ENCODE data around the gene OS9.
"Not testable (repeated sequence)": the region's sequence is repeated elsewhere in the genome, so short reads cannot be mapped to it uniquely, and the experiment has no call there.

The OS9 gene

DNA sequence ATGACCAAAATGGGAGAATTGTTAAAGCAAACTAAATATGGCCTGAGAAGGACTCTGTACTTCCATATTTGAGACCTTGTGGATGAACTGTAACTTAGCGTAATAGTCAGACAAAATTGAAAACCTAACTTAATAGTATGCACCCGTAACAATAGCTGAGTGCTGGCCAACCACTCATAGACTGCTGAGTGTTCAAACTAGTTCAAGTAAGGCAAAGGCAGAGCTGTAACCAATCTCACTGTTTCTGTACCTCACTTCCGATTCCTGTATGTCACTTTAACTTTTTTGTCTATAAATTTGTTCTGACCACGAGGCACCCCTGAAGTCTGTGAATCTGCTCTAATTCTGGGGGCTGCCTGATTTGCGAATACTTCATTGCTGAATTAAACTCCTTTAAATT lies 27.0 kb upstream of the OS9 start:
- H3K36me3 ChIP-seq (ENCODE audit: control insufficient read depth, insufficient read depth, low read length) = no peaks in the 10 kb centered on the region
- no peak overlapping the region for H3K4me3 ChIP-seq (ENCODE audit: low read depth, low read length)
- H3K9me3 ChIP-seq (ENCODE audit: control insufficient read depth, insufficient read depth, low read depth, low read length) = peaks cover 36% of the 10 kb centered on the region
- no peaks in the 10 kb centered on the region for H3K4me1 ChIP-seq (ENCODE audit: control insufficient read depth, insufficient read depth, low read length)
- no peak overlapping the region for H3K27ac ChIP-seq (ENCODE audit: low read depth, low read length)
- no peaks in the 10 kb centered on the region for H3K27me3 ChIP-seq (ENCODE audit: control insufficient read depth, insufficient read depth, low read length)
- no peak overlapping the region for H3K9ac ChIP-seq (ENCODE audit: low read length)

DNA sequence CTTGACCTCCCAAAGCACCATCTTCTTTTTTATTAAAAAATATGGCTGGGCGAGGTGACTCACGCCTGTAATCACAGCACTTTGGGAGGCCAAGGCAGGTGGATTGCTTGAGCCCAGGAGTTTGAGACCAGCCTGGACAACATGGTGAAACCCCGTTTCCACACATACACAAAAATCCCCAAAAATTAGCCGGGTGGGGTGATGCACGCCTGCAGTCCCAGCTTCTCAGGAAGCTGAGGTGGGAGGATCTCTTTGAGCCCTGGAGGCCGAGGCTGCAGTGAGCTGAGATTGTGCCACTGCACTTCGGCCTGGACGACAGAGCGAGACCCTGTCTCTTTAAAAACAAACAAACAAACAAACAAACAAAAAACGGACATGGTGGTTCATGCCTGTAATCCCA lies 24.2 kb upstream of the OS9 start:
- not testable (repeated sequence) for H3K4me3 ChIP-seq (ENCODE audit: low read depth, low read length); H3K27me3 ChIP-seq (ENCODE audit: control insufficient read depth, insufficient read depth, low read length); H3K27ac ChIP-seq (ENCODE audit: low read depth, low read length); H3K36me3 ChIP-seq (ENCODE audit: control insufficient read depth, insufficient read depth, low read length); H3K9ac ChIP-seq (ENCODE audit: low read length); H3K4me1 ChIP-seq (ENCODE audit: control insufficient read depth, insufficient read depth, low read length)
- peaks cover 20% of the 10 kb centered on the region for H3K9me3 ChIP-seq (ENCODE audit: control insufficient read depth, insufficient read depth, low read depth, low read length)

DNA sequence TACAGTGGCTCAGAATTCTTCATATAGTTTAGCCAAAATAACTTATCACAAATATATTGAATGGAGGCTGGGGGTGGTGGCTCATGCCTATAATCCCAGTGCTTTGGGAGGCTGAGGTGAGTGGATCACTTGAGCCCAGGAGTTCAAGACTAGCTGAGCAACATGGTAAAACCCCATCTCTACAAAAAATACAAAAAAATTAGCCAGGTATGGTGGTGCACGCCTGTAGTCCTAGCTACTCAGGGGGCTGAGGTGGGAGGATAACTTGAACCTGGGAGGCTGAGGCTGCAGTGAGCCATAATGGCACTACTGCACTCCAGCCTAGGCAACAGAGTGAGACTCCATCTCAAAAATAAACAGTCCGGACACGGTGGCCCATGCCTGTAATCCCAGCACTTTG lies 22.1 kb upstream of the OS9 start:
- not testable (repeated sequence) for H3K9ac ChIP-seq (ENCODE audit: low read length); H3K4me1 ChIP-seq (ENCODE audit: control insufficient read depth, insufficient read depth, low read length); H3K9me3 ChIP-seq (ENCODE audit: control insufficient read depth, insufficient read depth, low read depth, low read length); H3K4me3 ChIP-seq (ENCODE audit: low read depth, low read length); H3K27ac ChIP-seq (ENCODE audit: low read depth, low read length); H3K27me3 ChIP-seq (ENCODE audit: control insufficient read depth, insufficient read depth, low read length); H3K36me3 ChIP-seq (ENCODE audit: control insufficient read depth, insufficient read depth, low read length)

DNA sequence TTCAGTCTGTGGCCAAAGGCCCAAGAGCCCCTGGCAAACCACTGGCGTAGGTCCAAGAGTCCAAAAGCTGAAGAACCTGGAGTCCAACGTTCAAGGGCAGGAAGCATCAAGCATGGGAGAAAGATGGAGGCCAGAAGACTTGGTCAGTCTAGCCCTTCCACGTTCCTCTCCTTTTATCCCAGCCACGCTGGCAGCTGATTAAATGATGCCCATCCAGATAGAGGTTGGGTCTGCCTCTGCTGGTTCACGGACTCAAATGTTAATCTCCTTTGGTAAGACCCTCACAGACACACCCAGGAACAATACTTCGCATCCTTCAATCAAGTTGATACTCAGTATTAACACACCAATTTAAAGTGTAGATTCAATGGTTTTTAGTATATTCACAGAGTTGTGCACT lies 21.1 kb upstream of the OS9 start:
- Histone ChIP-seq H3K4me1 (ENCODE audit: control insufficient read depth, insufficient read depth, low read length) (no peaks in the 10 kb centered on the region), H3K27me3 (ENCODE audit: control insufficient read depth, insufficient read depth, low read length) (no peaks in the 10 kb centered on the region; the same call in 1 of the 2 replicates), H3K9ac (ENCODE audit: low read length) (no peak overlapping the region), H3K36me3 (ENCODE audit: control insufficient read depth, insufficient read depth, low read length) (no peaks in the 10 kb centered on the region), H3K27ac (ENCODE audit: low read depth, low read length) (no peak overlapping the region), H3K4me3 (ENCODE audit: low read depth, low read length) (no peak overlapping the region), H3K9me3 (ENCODE audit: control insufficient read depth, insufficient read depth, low read depth, low read length) (peaks cover 4% of the 10 kb centered on the region; the same call in 1 of the 2 replicates)

DNA sequence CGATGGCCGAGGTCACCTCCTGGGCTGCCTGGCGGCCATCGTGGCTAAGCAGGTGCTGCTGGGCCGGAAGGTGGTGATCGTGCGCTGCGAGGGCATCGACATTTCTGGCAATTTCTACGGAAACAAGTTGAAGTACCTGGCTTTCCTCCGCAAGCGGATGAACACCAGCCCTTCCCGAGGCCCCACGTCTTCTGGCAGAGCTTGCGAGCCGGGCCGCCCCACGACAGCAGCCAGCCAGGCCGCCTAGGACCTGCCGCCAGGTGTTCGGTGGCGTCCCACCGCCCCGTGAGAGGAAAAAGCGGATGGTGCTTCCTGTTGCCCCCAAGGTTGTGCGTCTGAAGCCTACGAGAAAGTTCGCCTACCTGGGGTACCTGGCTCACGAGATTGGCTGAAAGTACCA lies 19.2 kb upstream of the OS9 start:
- Histone ChIP-seq H3K4me1 (ENCODE audit: control insufficient read depth, insufficient read depth, low read length) (no peaks in the 10 kb centered on the region), H3K27me3 (ENCODE audit: control insufficient read depth, insufficient read depth, low read length) (no peaks in the 10 kb centered on the region; the same call in 1 of the 2 replicates), H3K9me3 (ENCODE audit: control insufficient read depth, insufficient read depth, low read depth, low read length) (no peaks in the 10 kb centered on the region), H3K27ac (ENCODE audit: low read depth, low read length) (no peak overlapping the region), H3K9ac (ENCODE audit: low read length) (no peak overlapping the region), H3K36me3 (ENCODE audit: control insufficient read depth, insufficient read depth, low read length) (no peaks in the 10 kb centered on the region), H3K4me3 (ENCODE audit: low read depth, low read length) (no peak overlapping the region)

DNA sequence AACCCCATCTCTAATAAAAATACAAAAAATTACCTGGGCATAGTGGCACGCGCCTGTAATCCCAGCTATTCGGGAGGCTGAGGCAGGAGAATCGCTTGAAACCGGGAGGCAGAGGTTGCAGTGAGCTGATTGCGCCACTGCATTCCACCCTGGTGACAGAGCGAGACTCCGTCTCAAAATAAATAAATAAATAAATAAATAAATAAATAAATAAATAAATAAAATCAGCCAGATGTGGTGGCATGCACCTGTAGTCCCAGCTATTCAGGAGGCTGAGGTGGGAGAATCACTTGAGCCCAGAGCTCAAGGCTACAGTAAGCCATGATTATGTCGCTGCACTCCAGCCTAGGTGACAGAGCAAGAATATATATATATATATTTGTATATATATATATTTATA lies 16.0 kb upstream of the OS9 start:
- not testable (repeated sequence) for H3K27ac ChIP-seq (ENCODE audit: low read depth, low read length); H3K36me3 ChIP-seq (ENCODE audit: control insufficient read depth, insufficient read depth, low read length); H3K4me3 ChIP-seq (ENCODE audit: low read depth, low read length); H3K4me1 ChIP-seq (ENCODE audit: control insufficient read depth, insufficient read depth, low read length); H3K27me3 ChIP-seq (ENCODE audit: control insufficient read depth, insufficient read depth, low read length); H3K9me3 ChIP-seq (ENCODE audit: control insufficient read depth, insufficient read depth, low read depth, low read length); H3K9ac ChIP-seq (ENCODE audit: low read length)

DNA sequence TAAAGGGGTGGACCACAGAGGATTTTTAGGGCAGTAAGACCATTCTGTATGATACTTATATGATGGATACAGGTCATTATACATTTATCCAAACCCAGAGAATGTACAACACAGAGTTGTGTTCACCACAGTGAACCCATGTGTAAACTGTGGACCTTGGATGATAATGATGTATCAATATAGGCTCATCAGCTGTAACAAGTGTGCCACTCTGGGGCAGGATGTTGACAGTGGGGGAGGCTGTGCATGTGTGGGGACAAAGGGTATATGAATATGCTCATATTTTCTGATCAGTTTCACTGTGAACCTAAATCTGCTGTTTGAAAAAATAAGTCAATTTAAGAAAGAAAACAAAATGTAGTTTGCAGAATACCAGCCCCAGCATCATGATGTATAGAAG lies 14.2 kb upstream of the OS9 start:
- H3K4me1 ChIP-seq (ENCODE audit: control insufficient read depth, insufficient read depth, low read length) = no peaks in the 10 kb centered on the region
- H3K27ac ChIP-seq (ENCODE audit: low read depth, low read length) = no peak overlapping the region
- H3K9ac ChIP-seq (ENCODE audit: low read length) = no peak overlapping the region
- H3K27me3 ChIP-seq (ENCODE audit: control insufficient read depth, insufficient read depth, low read length) = peaks cover 3% of the 10 kb centered on the region; the same call in 1 of the 2 replicates
- H3K9me3 ChIP-seq (ENCODE audit: control insufficient read depth, insufficient read depth, low read depth, low read length) = no peaks in the 10 kb centered on the region
- H3K36me3 ChIP-seq (ENCODE audit: control insufficient read depth, insufficient read depth, low read length) = no peaks in the 10 kb centered on the region
- H3K4me3 ChIP-seq (ENCODE audit: low read depth, low read length) = no peak overlapping the region

DNA sequence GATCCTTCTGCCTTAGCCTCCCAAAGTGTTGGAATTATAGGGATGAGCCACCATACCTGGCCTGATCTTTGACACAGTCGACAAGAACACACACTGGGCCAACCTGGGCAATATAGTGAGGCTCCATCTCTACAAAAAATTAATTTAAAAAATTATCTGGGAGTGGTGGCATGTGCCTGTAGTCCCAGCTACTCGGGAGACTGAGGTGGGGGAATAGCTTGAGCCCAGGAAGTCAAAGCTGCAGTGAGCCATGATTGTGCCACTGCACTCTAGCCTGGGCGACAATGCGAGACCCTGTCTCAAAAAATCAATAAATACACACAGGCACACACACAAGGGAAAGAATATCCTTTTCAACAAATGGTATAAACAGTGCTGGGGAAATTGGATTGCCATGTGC lies 6.1 kb upstream of the OS9 start:
- no peaks in the 10 kb centered on the region for H3K9me3 ChIP-seq (ENCODE audit: control insufficient read depth, insufficient read depth, low read depth, low read length)
- no peak overlapping the region for H3K27ac ChIP-seq (ENCODE audit: low read depth, low read length)
- H3K27me3 ChIP-seq (ENCODE audit: control insufficient read depth, insufficient read depth, low read length) = peaks cover 3% of the 10 kb centered on the region; the same call in 1 of the 2 replicates
- no peaks in the 10 kb centered on the region for H3K36me3 ChIP-seq (ENCODE audit: control insufficient read depth, insufficient read depth, low read length)
- H3K4me3 ChIP-seq (ENCODE audit: low read depth, low read length) = no peak overlapping the region
- no peak overlapping the region for H3K9ac ChIP-seq (ENCODE audit: low read length)
- H3K4me1 ChIP-seq (ENCODE audit: control insufficient read depth, insufficient read depth, low read length) = no peaks in the 10 kb centered on the region

DNA sequence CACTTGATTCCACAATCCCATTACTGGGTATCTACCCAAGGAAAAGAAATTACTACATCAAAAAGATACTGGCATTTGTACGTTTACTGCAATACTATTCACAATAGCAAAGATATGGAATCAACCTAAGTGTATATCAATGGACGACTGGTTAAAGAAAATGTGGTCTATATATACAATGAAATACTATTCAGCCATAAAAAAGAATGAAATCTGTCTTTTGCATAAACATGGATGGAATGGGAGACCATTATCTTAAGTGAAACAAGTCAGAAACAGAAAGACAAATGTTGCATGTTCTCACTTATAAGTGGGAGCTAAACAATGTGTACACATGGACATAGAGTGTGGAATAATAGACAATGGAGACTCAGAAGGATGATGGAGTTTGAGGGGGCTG lies 5.0 kb upstream of the OS9 start:
- no peak overlapping the region for H3K27ac ChIP-seq (ENCODE audit: low read depth, low read length)
- H3K9me3 ChIP-seq (ENCODE audit: control insufficient read depth, insufficient read depth, low read depth, low read length) = no peaks in the 10 kb centered on the region
- H3K4me1 ChIP-seq (ENCODE audit: control insufficient read depth, insufficient read depth, low read length) = no peaks in the 10 kb centered on the region
- H3K4me3 ChIP-seq (ENCODE audit: low read depth, low read length) = no peak overlapping the region
- H3K36me3 ChIP-seq (ENCODE audit: control insufficient read depth, insufficient read depth, low read length) = no peaks in the 10 kb centered on the region
- no peak overlapping the region for H3K9ac ChIP-seq (ENCODE audit: low read length)
- H3K27me3 ChIP-seq (ENCODE audit: control insufficient read depth, insufficient read depth, low read length) = peaks cover 3% of the 10 kb centered on the region; the same call in 1 of the 2 replicates

DNA sequence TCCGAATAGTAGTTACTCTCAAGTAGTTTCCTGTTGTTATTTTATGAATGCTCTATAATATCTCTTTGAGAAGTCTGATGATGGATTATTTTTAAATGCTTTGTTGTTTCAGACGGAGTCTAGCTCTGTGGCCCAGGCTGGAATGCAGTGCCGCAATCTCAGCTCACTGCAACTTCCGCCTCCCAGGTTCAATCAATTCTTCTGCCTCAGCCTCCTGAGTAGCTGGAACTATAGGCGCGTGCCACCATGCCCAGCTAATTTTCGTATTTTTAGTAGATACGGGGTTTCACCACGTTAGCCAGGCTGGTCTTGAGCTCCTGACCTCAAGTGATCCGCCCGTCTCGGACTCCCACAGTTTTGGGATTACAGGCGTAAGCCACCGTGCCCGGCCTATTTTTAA lies 1.4 kb upstream of the OS9 start:
- Histone ChIP-seq H3K27ac (ENCODE audit: low read depth, low read length) (no peak overlapping the region), H3K36me3 (ENCODE audit: control insufficient read depth, insufficient read depth, low read length) (0 out of 2 replicates have a peak, but pooled peaks cover 16% of the 10 kb centered on the region), H3K27me3 (ENCODE audit: control insufficient read depth, insufficient read depth, low read length) (no peaks in the 10 kb centered on the region; the same call in 1 of the 2 replicates), H3K9me3 (ENCODE audit: control insufficient read depth, insufficient read depth, low read depth, low read length) (no peaks in the 10 kb centered on the region), H3K9ac (ENCODE audit: low read length) (no peak overlapping the region), H3K4me1 (ENCODE audit: control insufficient read depth, insufficient read depth, low read length) (no peaks in the 10 kb centered on the region), H3K4me3 (ENCODE audit: low read depth, low read length) (no peak overlapping the region)

DNA sequence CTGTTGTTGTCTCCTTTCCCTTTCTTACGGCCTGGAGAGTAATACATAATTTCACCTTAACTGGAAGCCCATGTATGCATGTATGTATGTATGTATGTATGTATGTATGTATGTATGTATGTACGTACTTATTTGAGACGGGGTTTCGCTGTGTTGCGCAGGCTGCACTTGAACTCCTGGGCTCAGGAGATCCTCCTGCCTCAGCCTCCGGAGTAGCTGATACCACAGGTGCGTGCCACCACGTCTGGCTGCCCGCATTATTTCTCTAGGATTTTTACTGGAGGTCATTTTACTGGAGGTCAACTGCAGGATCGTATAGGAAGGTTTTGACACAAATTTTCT lies 644 bp upstream of the OS9 start:
- H3K9ac ChIP-seq (ENCODE audit: low read length) = no peak overlapping the region
- no peak overlapping the region for H3K27ac ChIP-seq (ENCODE audit: low read depth, low read length)
- H3K4me3 ChIP-seq (ENCODE audit: low read depth, low read length) = peak overlapping the region; percentile 94
- H3K9me3 ChIP-seq (ENCODE audit: control insufficient read depth, insufficient read depth, low read depth, low read length) = no peaks in the 10 kb centered on the region
- no peaks in the 10 kb centered on the region; the same call in 1 of the 2 replicates for H3K27me3 ChIP-seq (ENCODE audit: control insufficient read depth, insufficient read depth, low read length)
- no peaks in the 10 kb centered on the region for H3K4me1 ChIP-seq (ENCODE audit: control insufficient read depth, insufficient read depth, low read length)
- peaks cover 24% of the 10 kb centered on the region; the same call in 1 of the 2 replicates for H3K36me3 ChIP-seq (ENCODE audit: control insufficient read depth, insufficient read depth, low read length)

DNA sequence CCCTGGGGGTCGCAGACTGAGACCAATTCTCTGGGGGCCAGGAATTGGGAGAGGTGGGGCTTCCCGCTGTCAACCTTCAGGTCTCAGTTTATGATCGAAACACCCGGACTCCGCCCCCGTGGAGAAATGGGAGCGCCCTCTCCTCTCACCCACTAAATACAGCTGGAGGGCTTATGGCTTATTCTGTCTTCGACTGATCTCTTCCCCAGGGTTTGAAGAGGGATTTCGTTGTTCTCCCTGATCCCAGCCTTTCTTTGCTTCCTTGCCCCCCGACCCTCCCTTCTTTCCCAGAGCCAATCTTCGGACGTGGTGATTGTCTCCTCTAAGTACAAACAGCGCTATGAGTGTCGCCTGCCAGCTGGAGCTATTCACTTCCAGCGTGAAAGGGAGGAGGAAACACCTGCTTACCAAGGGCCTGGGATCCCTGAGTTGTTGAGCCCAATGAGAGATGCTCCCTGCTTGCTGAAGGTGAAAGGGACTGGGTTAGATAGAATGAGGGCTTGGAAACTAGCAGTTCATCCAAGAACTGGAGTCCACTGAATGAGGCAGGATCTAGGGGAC lies 607 bp downstream of the OS9 start:
- Histone ChIP-seq H3K4me3 (ENCODE audit: low read depth, low read length) (peak overlapping the region; percentile 94), H3K9me3 (ENCODE audit: control insufficient read depth, insufficient read depth, low read depth, low read length) (no peaks in the 10 kb centered on the region), H3K9ac (ENCODE audit: low read length) (peak overlapping the region; percentile 77), H3K27me3 (ENCODE audit: control insufficient read depth, insufficient read depth, low read length) (no peaks in the 10 kb centered on the region; the same call in 1 of the 2 replicates), H3K4me1 (ENCODE audit: control insufficient read depth, insufficient read depth, low read length) (no peaks in the 10 kb centered on the region), H3K36me3 (ENCODE audit: control insufficient read depth, insufficient read depth, low read length) (peaks cover 24% of the 10 kb centered on the region; the same call in 1 of the 2 replicates), H3K27ac (ENCODE audit: low read depth, low read length) (no peak overlapping the region)
